Fibroblast of lung (primary cell): ENCODE data around the gene PCGF3. TPM values are rescaled to one million over a fixed set of nuclear protein-coding genes. Genes with fewer than 3 reads are reported as not detected.

ENCODE experiments used
- DNase-seq, 2 donors: peaks; one replicate each; pipeline versions ENCODE4 v3.0.0 to v3.0.0-alpha.2; 2010; ENCODE audit warnings: low read depth in 2 of 2
- H2AFZ ChIP-seq: 2 replicates; pipeline ENCODE4 v1.5.1; 2012; ENCODE audit warnings: low read length, control low read depth, inconsistent platforms
- H3K27ac ChIP-seq: 2 replicates; pipeline ENCODE4 v1.5.1; 2011; ENCODE audit warnings: low read length, control low read depth; ENCODE audit not compliant: insufficient read depth
- H3K27me3 ChIP-seq: 2 replicates; pipeline ENCODE4 v1.5.1; 2011; ENCODE audit warnings: mild to moderate bottlenecking, low read length; ENCODE audit not compliant: control insufficient read depth, insufficient read depth
- H3K36me3 ChIP-seq: 2 replicates; pipeline ENCODE4 v1.5.1; 2011; ENCODE audit warnings: low read length; ENCODE audit not compliant: control insufficient read depth, insufficient read depth
- H3K4me1 ChIP-seq: 2 replicates; pipeline ENCODE4 v1.5.1; 2011; ENCODE audit warnings: low read length; ENCODE audit not compliant: control insufficient read depth, insufficient read depth; ENCODE audit errors: extremely low read depth
- H3K4me2 ChIP-seq: 2 replicates; pipeline ENCODE4 v1.5.1; 2011; ENCODE audit warnings: low read length, control low read depth; ENCODE audit not compliant: insufficient read depth; ENCODE audit errors: extremely low read depth
- H3K4me3 ChIP-seq, 4 experiments: fragments of 200-600 bp in 1 of 4; sonication (generic) in 1 of 4; replicated peaks in 1 of 4; 2 replicates each; pipeline ENCODE4 v1.5.1; 2011 to 2016; ENCODE audit warnings: low read length in 4 of 4, low read depth in 3 of 4, mild to moderate bottlenecking in 3 of 4, control low read depth in 2 of 4, inconsistent platforms in 1 of 4, mixed read lengths in 1 of 4; ENCODE audit not compliant: insufficient read depth in 1 of 4; ENCODE audit errors: control extremely low read depth in 1 of 4
- H3K79me2 ChIP-seq: 2 replicates; pipeline ENCODE4 v1.5.1; 2012; ENCODE audit warnings: mild to moderate bottlenecking, low read length, inconsistent platforms; ENCODE audit not compliant: control insufficient read depth, insufficient read depth
- H3K9ac ChIP-seq: 2 replicates; pipeline ENCODE4 v1.5.1; 2011; ENCODE audit warnings: mild to moderate bottlenecking, low read length, control low read depth; ENCODE audit not compliant: insufficient read depth
- H3K9me3 ChIP-seq: 2 replicates; pipeline ENCODE4 v1.5.1; 2012; ENCODE audit warnings: low read depth, low read length; ENCODE audit not compliant: control insufficient read depth, insufficient read depth
- H4K20me1 ChIP-seq: 2 replicates; pipeline ENCODE4 v1.5.1; 2011; ENCODE audit warnings: low read length; ENCODE audit not compliant: control insufficient read depth, insufficient read depth; ENCODE audit errors: extremely low read depth
- EZH2 ChIP-seq: IDR thresholded peaks from 2 replicates; pipeline ENCODE4 v1.5.1; 2012; ENCODE audit warnings: low read length, control low read depth, mild to moderate bottlenecking; ENCODE audit errors: missing control alignments
- polyA plus RNA-seq, 2 donors: library from polyadenylated mRNA; depleted of rRNA in 1 of 2; stranded (reverse) in 1 of 2; unstranded in 1 of 2; fragments of >200 nt; gene quantifications; 2 replicates each; pipeline ENCODE4 v1.2.1, GENCODE V29; 2011 to 2012; ENCODE audit warnings: missing spikeins in 1 of 2
- total RNA-seq: library from RNA; depleted of rRNA; stranded (reverse); fragments of >200 nt; gene quantifications from 2 replicates; pipeline ENCODE4 v1.2.1, GENCODE V29; 2014
- TF ChIP-seq, protein P1 (sequence below), 2 donors: IDR thresholded peaks in 1 of 2; conservative IDR thresholded peaks in 1 of 2; 1 replicate in 1 of 2; 2 replicates in 1 of 2; pipeline ENCODE4 v1.5.1; 2011 to 2012; ENCODE audit warnings: low read length in 2 of 2, control low read depth in 1 of 2, inconsistent platforms in 1 of 2, low read depth in 1 of 2, mild to moderate bottlenecking in 1 of 2

The PCGF3 gene
- total and polyA plus RNA-seq, 2 donors (not counting 1 experiment from before 2014, with no cell fraction given) = 24.8 to 27.1 TPM

DNA sequence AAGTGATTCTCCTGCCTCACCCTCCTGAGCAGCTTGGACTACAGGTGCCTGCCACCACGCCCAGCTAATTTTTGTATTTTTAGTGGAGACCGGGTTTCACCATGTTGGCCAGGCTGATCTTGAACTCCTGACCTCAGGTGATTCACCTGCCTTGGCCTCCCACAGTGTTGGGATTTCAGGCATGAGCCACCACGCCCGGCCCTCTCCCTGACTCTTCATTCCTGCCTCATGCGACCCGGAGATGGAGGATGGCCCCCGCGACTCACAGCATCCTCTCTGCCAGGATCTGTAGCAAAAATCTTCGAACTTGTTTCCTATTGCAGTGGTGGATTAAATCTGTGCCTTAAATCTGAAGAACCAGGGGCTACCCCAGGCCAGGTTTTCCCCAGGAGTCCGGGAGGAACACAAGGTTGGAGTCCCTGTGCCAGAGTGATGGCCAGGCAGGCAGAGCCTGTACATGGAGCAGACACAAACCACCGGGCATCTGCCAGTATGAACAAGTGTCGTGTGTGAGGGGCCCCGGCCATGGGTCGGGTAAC lies 108.7 kb downstream of the PCGF3 start:
- no peaks in the 10 kb centered on the region for H3K79me2 ChIP-seq
- H4K20me1 ChIP-seq = no peaks in the 10 kb centered on the region
- H3K9ac ChIP-seq = no peak overlapping the region
- no peaks in the 10 kb centered on the region for H3K9me3 ChIP-seq
- no peak for DNase-seq
- TF ChIP-seq, protein P1, sequence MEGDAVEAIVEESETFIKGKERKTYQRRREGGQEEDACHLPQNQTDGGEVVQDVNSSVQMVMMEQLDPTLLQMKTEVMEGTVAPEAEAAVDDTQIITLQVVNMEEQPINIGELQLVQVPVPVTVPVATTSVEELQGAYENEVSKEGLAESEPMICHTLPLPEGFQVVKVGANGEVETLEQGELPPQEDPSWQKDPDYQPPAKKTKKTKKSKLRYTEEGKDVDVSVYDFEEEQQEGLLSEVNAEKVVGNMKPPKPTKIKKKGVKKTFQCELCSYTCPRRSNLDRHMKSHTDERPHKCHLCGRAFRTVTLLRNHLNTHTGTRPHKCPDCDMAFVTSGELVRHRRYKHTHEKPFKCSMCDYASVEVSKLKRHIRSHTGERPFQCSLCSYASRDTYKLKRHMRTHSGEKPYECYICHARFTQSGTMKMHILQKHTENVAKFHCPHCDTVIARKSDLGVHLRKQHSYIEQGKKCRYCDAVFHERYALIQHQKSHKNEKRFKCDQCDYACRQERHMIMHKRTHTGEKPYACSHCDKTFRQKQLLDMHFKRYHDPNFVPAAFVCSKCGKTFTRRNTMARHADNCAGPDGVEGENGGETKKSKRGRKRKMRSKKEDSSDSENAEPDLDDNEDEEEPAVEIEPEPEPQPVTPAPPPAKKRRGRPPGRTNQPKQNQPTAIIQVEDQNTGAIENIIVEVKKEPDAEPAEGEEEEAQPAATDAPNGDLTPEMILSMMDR (conservative IDR thresholded peaks at IDR 0.05 in 1 of 2, IDR thresholded peaks at IDR 0.05 in 1 of 2; ENCODE audit: low read depth in 1 of 2, low read length in 2 of 2) = no peak
- TF ChIP-seq EZH2 = no peak
- no peak overlapping the region for H2AFZ ChIP-seq
- H3K4me1 ChIP-seq = no peaks in the 10 kb centered on the region
- no peak overlapping the region for H3K4me2 ChIP-seq
- no peak overlapping the region for H3K4me3 ChIP-seq
- no peak overlapping the region for H3K27ac ChIP-seq
- H3K27me3 ChIP-seq = peaks cover 13% of the 10 kb centered on the region
- H3K36me3 ChIP-seq = no peaks in the 10 kb centered on the region

DNA sequence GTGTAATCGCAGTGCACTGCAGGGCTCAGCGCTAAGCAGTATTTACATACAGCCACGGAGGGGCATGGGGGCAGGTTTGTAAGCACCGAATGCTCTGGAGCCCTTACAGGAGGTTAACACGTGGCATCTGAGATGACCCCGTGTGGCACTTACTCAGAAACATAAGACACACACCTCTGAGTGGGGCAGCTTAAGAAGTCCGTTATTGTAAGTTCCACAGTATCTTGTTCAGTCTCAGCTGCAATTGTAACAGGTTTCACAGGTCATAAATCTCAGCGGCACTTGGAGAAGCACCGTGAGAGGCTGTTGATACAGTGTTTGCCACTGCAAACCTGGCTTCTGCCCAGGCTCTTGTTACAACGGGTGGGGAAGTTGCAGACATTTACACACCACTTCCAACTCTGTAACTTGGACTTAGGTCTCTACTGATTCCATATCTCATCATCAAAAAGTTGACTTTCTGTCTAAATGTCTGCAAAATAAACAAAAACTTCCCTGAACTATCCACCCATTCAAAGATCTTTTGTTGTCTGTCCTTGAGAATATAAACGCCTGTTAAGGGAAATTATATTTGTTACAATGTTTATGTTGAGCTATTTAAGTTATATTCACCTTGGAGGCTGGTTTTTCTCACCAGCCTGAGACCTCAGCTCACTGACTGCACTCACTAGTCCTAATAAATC lies 110.0 kb downstream of the PCGF3 start:
- Histone ChIP-seq H2AFZ (no peak overlapping the region), H3K27me3 (peaks cover 13% of the 10 kb centered on the region), H3K9ac (no peak overlapping the region), H3K4me1 (no peaks in the 10 kb centered on the region), H3K36me3 (no peaks in the 10 kb centered on the region), H4K20me1 (no peaks in the 10 kb centered on the region), H3K9me3 (no peaks in the 10 kb centered on the region), H3K4me3 (no peak overlapping the region), H3K79me2 (no peaks in the 10 kb centered on the region), H3K27ac (no peak overlapping the region), H3K4me2 (no peak overlapping the region)
- no peak for TF ChIP-seq EZH2
- TF ChIP-seq, protein P1 (conservative IDR thresholded peaks at IDR 0.05 in 1 of 2, IDR thresholded peaks at IDR 0.05 in 1 of 2; ENCODE audit: low read depth in 1 of 2, low read length in 2 of 2) = no peak
- DNase-seq = no peak

DNA sequence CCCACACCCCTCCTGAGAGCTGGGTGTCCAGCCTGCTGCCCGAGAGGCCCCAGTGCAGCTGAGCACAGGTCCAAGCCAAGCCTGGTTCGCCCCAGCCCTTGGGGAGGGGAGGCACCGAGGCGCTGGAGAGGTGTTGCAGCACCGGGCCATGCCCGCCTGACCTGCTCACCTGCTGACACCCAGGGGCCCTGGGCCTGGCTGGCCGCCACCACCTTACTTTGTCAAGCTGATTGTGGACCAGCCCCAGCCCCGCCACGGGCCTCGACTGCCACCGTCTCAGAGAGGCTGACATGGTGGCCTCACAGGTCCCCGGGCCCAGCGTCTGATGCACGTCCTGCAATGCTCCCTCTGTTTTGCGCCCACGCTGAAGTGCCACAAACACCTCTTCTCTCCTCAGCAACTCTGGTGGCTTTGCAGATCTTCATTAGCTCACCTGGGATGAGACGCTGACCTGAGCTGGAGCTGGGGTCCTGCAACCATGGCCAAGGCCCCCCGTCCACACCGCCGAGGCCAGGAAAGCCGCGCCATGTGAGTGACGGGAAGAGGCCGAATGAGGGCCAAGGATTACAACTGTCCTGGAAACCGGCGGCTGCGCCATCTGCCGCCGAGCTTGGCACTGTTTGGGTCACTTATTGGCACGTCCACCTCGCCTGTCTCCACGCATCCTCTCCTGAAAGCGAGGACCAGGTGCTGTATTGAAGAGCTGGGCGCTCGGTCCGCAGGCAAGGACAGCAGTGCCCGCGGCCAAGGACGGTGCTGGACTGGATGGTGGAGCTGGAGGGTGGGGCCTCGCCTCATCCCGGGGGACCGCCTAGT lies 112.7 kb downstream of the PCGF3 start:
- no peak for DNase-seq
- Histone ChIP-seq H3K79me2 (no peaks in the 10 kb centered on the region), H3K27ac (no peak overlapping the region), H3K36me3 (no peaks in the 10 kb centered on the region), H3K9me3 (no peaks in the 10 kb centered on the region), H3K27me3 (peaks cover 16% of the 10 kb centered on the region), H4K20me1 (no peaks in the 10 kb centered on the region), H3K4me3 (no peak overlapping the region), H3K4me1 (no peaks in the 10 kb centered on the region), H2AFZ (no peak overlapping the region), H3K4me2 (no peak overlapping the region), H3K9ac (no peak overlapping the region)
- TF ChIP-seq EZH2 = no peak
- TF ChIP-seq, protein P1 (conservative IDR thresholded peaks at IDR 0.05 in 1 of 2, IDR thresholded peaks at IDR 0.05 in 1 of 2; ENCODE audit: low read depth in 1 of 2, low read length in 2 of 2) = no peak
